Activated CD4-positive, alpha-beta T cell treated with anti-CD3 and anti-CD28 coated beads, Interleukin-2, amount 50 U/mL, for 16 hours (primary cell): ENCODE measurements around the gene MAP4K5.

Experiments used
- DNase-seq: peaks from one replicate; pipeline ENCODE4 v3.0.0-alpha.2; 2020

MAP4K5 gene

GRCh38 chr14:50475460-50475859 is 56.9 kb downstream of the MAP4K5 start:
- DNase-seq: no peak

- no peak for DNase-seq
Measured at GRCh38 chr14:50471838-50472465, 60.4 kb downstream of the MAP4K5 start.

GRCh38 chr14:50469982-50470381 is 62.4 kb downstream of the MAP4K5 start:
- DNase-seq: no peak

DNA sequence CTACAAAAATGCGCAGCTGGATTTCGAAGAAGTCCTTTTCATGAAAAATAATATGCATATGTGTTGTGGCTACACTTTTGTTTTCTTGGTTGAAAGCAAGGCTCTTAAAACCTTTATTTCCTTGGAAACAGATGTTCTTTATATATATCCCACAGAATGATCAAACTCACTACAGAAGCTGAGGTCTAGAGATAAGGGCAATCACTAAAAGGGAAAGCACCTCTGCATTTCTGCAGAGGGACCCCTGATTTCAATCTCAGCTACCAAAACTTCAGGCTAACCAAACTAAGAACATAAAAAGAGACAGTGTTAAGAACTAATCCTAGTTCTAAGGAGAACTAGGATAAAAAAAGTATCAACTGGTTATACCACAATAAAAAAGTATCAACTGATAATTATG is 70.3 kb downstream of the MAP4K5 start:
- DNase-seq: no peak

DNA sequence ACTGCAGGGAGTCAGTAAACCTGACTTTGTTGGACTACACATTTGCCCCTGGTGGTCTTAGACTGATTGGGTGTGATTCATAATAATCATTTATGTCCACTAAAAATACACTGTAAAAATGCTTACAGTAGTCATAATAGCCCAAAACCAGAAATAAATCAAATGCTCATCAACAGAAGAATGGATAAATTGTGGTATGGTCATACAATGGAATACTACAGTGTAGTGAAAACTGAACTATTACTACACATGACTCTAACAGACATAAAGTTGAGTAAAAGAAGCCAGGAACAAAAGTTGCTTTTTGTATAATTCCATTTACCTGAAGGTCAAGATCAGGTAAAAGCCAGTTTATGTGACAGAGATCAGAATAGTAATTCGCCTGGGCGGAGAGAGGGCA is 78.5 kb downstream of the MAP4K5 start:
- DNase-seq: no peak

DNA sequence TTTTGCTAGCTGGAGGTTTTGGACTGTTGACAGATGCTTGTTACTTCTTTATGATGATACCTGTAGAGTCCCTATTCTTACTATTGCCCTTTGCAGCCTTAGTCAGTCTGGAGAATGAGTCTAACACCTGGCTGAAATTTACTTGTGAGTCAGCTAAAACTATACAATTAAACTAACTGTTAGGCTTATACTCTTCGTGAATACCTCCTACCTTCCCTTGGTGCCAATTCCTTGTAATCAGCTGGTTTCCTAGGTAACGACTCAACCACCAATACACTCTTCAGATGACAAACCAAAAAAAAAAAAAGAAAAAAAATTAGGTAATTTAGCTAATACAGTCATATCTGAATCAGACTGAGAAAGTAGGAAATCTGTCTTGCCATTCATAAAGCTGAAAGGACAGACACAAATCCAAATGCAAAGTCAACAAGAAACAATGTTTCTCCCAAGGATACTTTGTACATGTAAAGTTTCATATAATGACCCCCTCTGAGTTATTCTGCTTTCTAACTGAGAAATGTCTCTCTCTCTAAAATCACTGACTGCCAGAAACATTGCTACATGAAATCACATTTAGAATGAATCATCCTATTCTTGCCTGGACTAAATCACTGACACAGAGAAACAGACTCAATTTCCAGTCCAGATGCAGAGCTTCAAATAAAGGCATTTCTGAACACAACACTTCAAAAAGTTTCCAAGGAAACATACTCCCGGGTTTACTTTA is 79.2 kb downstream of the MAP4K5 start:
- peak; percentile 16 for DNase-seq

- no peak for DNase-seq
Measured at GRCh38 chr14:50452296-50452695, 80.1 kb downstream of the MAP4K5 start.

GRCh38 chr14:50451854-50452253 is 80.5 kb downstream of the MAP4K5 start:
- no peak for DNase-seq

DNA sequence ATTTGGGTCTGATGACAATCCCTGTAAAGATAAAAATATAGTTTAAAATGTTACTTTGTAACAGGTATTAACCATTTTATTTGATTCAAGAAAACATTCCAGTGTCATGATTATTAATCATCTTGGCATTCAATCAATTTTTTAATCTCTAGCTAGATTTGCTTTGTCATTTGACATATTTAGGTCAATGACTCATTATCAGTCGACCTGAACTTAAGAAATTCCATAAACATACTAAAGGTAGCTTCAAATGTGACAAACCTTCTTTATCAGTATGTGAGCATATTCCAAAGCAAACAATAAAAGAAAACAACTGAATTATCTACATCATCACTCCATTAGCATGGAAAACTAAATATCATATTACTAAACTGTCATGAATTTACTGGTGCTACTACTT is 84.9 kb downstream of the MAP4K5 start:
- no peak for DNase-seq

DNA sequence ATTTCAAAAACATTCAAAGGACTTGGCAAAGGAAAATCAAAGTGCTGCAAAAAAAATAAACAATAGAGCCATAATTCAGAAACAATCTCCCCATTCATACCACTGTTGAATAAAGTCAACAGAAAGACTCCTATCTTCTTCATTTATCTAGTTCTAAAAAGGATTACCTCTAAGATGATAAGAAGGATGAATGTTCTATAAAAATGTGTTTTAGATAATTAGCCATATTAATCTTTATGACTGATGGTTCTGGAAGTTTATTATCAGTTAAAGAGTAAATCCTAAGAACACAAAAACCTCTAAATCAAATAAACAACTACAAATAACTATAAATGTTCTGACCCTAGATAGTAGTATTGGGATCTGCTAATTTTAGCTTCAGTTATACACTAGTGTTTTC is 97.8 kb downstream of the MAP4K5 start:
- no peak for DNase-seq

DNA sequence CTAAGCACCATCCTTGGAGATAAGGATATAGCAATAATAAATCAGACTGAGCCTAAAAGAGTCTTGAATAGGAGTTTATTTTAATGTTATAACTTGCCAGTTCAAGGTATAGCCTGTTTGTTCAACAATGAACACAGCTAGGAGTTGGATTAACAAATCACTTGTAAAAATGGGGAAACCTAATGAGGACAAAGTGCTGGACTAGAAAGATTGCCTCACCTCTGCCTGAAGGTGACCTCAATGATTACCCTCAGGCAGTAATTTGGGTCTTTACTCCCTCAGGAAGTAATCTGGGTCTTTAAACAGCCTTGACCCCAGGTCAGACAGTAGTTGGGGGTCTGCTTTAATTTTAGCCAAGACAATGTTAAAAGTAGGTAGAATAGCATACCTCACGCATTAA is 100.2 kb downstream of the MAP4K5 start:
- no peak for DNase-seq

DNA sequence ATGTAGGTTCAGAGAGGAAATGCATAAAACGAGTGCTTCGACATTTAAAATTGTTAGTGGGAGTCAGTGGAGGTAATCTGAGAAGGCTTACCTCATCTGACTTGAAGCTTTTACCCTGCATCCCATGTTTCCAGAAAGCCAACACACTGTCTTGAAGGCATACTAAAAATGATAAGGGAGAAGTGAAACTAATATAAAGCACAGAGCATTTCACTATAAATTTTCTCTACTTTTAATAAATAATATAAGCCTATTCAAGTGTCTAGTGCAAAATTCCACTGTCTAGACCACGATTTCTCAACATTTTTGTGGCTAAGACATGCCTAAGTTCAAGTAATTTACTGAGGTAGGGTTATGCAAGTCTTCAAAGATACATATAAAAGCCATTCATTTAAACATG is 106.6 kb downstream of the MAP4K5 start:
- DNase-seq: no peak

- no peak for DNase-seq
Measured at GRCh38 chr14:50425105-50425504, 107.3 kb downstream of the MAP4K5 start.

GRCh38 chr14:50423529-50423928 is 108.8 kb downstream of the MAP4K5 start:
- DNase-seq: no peak

GRCh38 chr14:50421499-50421898 is 110.9 kb downstream of the MAP4K5 start:
- no peak for DNase-seq

DNA sequence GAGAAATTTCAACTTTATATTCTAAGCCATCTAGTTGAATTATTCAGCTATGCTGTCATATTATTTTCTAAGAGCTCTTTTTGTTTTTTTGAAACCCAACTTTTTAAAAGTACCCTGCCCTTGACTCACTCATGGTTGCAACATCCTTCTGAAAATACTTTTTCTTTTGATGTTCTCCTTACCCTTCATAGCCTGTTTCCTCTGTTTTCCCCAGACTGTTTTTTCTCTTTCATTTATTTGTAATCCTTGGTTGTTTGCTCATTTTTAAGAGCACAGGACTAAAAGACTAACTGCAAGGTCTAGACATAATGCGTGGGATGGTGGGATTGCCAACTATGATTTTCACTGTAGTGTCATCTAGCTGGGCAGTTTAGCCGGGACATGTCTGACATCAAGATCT is 114.5 kb downstream of the MAP4K5 start:
- DNase-seq: no peak

DNA sequence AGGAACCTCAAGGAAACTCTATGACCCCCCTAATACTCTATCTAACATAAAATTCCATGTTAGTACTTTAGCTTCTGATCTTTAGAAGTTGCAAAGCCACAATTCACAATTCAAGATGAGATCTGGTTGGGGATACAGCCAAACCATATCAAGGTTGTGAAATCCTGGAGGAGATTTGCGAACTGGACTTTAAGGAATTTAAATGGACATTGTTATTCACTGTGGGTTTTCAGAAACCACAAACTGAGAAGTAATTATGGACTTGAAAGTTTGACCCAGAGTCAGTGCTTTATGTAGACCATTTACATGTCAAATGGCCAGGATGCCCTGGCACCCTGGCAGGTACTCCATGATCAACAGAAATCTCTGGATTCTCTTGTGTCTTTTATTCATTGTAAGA is 121.4 kb downstream of the MAP4K5 start:
- no peak for DNase-seq

DNA sequence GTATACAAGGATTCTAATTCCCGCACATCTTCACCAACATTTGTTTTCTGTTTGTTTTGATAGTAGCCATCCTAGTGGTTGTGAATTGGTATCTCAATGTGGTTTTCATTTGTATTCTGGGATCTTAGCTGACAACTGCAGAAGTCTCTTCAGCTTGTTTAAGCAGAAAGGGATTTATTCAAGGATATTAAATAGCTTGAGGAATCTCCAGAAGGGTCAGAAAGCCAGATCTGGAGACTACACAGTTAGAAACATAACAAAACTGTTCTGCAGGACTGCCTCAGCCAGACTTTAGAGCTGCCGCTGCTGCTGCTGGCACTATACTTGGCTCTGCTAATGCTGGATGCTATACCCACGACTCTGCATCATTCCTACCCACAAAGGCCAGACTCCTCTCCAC is 122.3 kb downstream of the MAP4K5 start:
- DNase-seq: no peak

- DNase-seq: no peak
Measured at GRCh38 chr14:50407111-50407812, 125.1 kb downstream of the MAP4K5 start.

- no peak for DNase-seq
Measured at GRCh38 chr14:50403419-50403818, 128.9 kb downstream of the MAP4K5 start.

- DNase-seq: no peak
Measured at GRCh38 chr14:50402965-50403364, 129.4 kb downstream of the MAP4K5 start.

- DNase-seq: no peak
Measured at GRCh38 chr14:50400461-50400860, 131.9 kb downstream of the MAP4K5 start.

- DNase-seq: no peak
Measured at GRCh38 chr14:50399251-50400032, 132.9 kb downstream of the MAP4K5 start.

DNA sequence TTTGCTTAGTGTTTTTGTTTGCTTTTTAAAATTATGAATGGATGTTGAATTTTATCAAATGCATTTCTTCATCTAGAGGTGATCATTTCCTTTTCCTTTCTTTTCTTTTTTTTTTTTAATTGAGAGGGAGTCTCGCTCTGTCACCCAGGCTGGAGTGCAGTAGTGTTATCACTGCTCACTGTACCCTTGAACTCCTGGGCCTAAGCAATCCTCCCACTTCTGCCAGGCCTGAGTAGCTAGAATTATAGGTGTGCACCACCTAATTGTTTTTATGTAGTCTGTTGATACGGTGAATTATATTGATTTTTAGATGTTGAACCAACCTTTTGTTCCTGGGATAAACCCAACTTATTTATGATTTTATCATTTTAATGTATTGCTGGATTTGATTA is 134.2 kb downstream of the MAP4K5 start:
- no peak for DNase-seq
